ENCODE results near the gene CDH2. TPM values are rescaled to one million over a fixed set of nuclear protein-coding genes. Genes with fewer than 3 reads are reported as not detected.

The CDH2 gene
- polyA plus RNA-seq, 1 donor (not counting 4 experiments of a cell fraction or from before 2014, with no cell fraction given): 0.46 TPM

DNA sequence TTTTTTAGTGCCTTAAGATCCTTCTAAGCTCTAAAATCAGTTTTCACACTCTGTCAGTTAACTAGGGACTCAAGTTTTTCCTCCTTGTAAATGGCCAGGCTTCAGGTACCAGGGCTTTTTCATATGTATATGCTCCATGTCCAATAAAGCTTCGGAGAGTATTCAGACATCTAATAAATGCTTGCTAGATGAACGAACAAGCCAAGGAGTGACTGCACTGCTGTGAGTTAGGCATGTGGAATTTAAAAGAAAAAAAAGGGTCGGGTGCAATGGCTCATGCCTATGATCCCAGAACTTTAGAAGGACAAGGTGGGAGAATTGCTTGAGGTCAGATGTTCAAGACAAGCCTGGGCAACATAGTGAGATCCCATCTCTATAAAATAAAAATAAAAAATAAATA is 81.9 kb downstream of the CDH2 start:
- Histone ChIP-seq H3K9me1 (ENCODE audit: control insufficient read depth, extremely low read depth, insufficient read depth, low read length) (no peaks in the 10 kb centered on the region), H3K9ac (ENCODE audit: control insufficient read depth, extremely low read depth, insufficient read depth, low read length) (no peak overlapping the region), H3K36me3 (ENCODE audit: control insufficient read depth in 2 of 2, extremely low read depth in 1 of 2, insufficient read depth in 2 of 2, low read length in 2 of 2) (no peaks in the 10 kb centered on the region), H3K4me2 (ENCODE audit: control insufficient read depth, extremely low read depth, insufficient read depth, low read depth, low read length) (no peak overlapping the region), H2AFZ (ENCODE audit: control insufficient read depth, low read length) (no peak overlapping the region), H3K4me3 (ENCODE audit: control insufficient read depth in 2 of 3, extremely low read depth in 1 of 3, insufficient read depth in 2 of 3, low read depth in 1 of 3, low read length in 3 of 3) (no peak overlapping the region), H3K4me1 (ENCODE audit: control insufficient read depth, extremely low read depth, insufficient read depth, low read length) (no peaks in the 10 kb centered on the region), H3K9me3 (ENCODE audit: control insufficient read depth, low read depth, low read length) (no peaks in the 10 kb centered on the region), H3K27ac (ENCODE audit: control insufficient read depth, insufficient read depth, low read length) (no peak overlapping the region), H3K79me2 (ENCODE audit: control insufficient read depth, insufficient read depth, low read length) (no peaks in the 10 kb centered on the region), H3K27me3 (ENCODE audit: control insufficient read depth, extremely low read depth, insufficient read depth, low read length) (no peaks in the 10 kb centered on the region), H4K20me1 (ENCODE audit: control insufficient read depth, extremely low read depth, insufficient read depth, low read length) (no peaks in the 10 kb centered on the region)
- TF ChIP-seq EZH2 (IDR thresholded peaks at IDR 0.05; ENCODE audit: low read length): no peak
- TF ChIP-seq, protein P1, sequence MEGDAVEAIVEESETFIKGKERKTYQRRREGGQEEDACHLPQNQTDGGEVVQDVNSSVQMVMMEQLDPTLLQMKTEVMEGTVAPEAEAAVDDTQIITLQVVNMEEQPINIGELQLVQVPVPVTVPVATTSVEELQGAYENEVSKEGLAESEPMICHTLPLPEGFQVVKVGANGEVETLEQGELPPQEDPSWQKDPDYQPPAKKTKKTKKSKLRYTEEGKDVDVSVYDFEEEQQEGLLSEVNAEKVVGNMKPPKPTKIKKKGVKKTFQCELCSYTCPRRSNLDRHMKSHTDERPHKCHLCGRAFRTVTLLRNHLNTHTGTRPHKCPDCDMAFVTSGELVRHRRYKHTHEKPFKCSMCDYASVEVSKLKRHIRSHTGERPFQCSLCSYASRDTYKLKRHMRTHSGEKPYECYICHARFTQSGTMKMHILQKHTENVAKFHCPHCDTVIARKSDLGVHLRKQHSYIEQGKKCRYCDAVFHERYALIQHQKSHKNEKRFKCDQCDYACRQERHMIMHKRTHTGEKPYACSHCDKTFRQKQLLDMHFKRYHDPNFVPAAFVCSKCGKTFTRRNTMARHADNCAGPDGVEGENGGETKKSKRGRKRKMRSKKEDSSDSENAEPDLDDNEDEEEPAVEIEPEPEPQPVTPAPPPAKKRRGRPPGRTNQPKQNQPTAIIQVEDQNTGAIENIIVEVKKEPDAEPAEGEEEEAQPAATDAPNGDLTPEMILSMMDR (optimal IDR thresholded peaks at IDR 0.05 in 1 of 3, IDR thresholded peaks at IDR 0.05 in 1 of 3, conservative IDR thresholded peaks at IDR 0.05 in 1 of 3; ENCODE audit: extremely low read depth in 1 of 3, insufficient read depth in 2 of 3, low read length in 3 of 3): no peak
- no peak for DNase-seq (ENCODE audit: low read depth, low spot score)
- FAIRE-seq: no peak
- dilution Hi-C loops (cut with MboI; ENCODE audit: extremely low pct_ligation_motif_present, low sequenced_read_pairs): no loop called here

DNA sequence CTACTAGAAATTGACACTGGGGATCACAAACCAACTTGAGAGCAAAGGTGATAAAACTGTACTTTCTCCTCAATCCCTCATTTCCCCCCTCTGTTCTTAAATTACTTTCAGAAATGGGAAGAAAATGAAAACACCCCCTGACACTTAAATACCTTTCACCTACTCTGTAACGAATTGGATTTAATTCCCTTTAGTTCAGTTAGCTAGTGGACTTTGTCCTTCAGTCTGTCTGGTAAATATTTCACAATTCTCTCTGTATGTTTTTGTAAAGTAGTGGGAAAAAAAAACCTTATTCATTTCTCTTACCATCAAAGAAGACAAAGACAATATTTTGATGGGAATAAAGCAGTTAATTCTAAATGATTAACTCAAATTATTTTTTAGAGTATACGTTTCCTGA is 85.7 kb downstream of the CDH2 start:
- Histone ChIP-seq H3K36me3 (ENCODE audit: control insufficient read depth in 2 of 2, extremely low read depth in 1 of 2, insufficient read depth in 2 of 2, low read length in 2 of 2) (no peaks in the 10 kb centered on the region), H3K9me1 (ENCODE audit: control insufficient read depth, extremely low read depth, insufficient read depth, low read length) (no peaks in the 10 kb centered on the region), H3K4me2 (ENCODE audit: control insufficient read depth, extremely low read depth, insufficient read depth, low read depth, low read length) (no peak overlapping the region), H3K4me1 (ENCODE audit: control insufficient read depth, extremely low read depth, insufficient read depth, low read length) (no peaks in the 10 kb centered on the region), H3K9me3 (ENCODE audit: control insufficient read depth, low read depth, low read length) (no peaks in the 10 kb centered on the region), H3K9ac (ENCODE audit: control insufficient read depth, extremely low read depth, insufficient read depth, low read length) (no peak overlapping the region), H4K20me1 (ENCODE audit: control insufficient read depth, extremely low read depth, insufficient read depth, low read length) (no peaks in the 10 kb centered on the region), H3K4me3 (ENCODE audit: control insufficient read depth in 2 of 3, extremely low read depth in 1 of 3, insufficient read depth in 2 of 3, low read depth in 1 of 3, low read length in 3 of 3) (no peak overlapping the region), H3K27ac (ENCODE audit: control insufficient read depth, insufficient read depth, low read length) (no peak overlapping the region), H3K27me3 (ENCODE audit: control insufficient read depth, extremely low read depth, insufficient read depth, low read length) (no peaks in the 10 kb centered on the region), H2AFZ (ENCODE audit: control insufficient read depth, low read length) (no peak overlapping the region), H3K79me2 (ENCODE audit: control insufficient read depth, insufficient read depth, low read length) (no peaks in the 10 kb centered on the region)
- no peak for FAIRE-seq
- dilution Hi-C loops (cut with MboI; ENCODE audit: extremely low pct_ligation_motif_present, low sequenced_read_pairs): no loop called here
- TF ChIP-seq, protein P1 (optimal IDR thresholded peaks at IDR 0.05 in 1 of 3, IDR thresholded peaks at IDR 0.05 in 1 of 3, conservative IDR thresholded peaks at IDR 0.05 in 1 of 3; ENCODE audit: extremely low read depth in 1 of 3, insufficient read depth in 2 of 3, low read length in 3 of 3): no peak
- no peak for TF ChIP-seq EZH2 (IDR thresholded peaks at IDR 0.05; ENCODE audit: low read length)
- DNase-seq (ENCODE audit: low read depth, low spot score): no peak

Measured in keratinocyte (primary cell).